ENCODE data around the gene RIT2.

DNA sequence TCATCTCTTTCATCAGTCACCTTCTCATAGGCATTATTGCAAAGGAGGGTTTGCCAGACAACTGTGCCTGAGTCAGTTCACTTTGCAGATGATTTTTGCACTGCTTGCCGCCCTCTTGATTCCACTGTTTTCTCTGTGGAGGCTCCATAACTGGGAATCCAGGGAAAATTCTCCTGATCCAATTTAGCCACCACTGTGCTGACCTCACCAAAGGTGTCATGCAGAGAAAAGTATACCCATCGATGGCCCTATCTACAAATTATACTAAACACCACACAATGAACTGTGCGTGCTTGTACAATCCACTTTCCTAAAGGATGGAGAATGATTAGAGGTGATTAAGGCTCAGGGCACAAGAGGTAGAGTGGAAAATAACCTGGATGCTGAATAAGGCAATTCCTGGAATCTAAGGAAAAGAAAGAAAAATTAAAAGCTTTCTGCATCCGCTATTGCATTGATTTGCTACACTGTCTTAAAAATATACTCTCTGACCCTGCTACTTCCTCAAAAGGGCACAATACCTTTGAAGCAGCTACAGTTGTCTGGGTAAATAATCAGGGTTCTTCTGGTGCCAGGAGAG, 409.4 kb downstream of the RIT2 start:
- TF ChIP-seq, protein P1, sequence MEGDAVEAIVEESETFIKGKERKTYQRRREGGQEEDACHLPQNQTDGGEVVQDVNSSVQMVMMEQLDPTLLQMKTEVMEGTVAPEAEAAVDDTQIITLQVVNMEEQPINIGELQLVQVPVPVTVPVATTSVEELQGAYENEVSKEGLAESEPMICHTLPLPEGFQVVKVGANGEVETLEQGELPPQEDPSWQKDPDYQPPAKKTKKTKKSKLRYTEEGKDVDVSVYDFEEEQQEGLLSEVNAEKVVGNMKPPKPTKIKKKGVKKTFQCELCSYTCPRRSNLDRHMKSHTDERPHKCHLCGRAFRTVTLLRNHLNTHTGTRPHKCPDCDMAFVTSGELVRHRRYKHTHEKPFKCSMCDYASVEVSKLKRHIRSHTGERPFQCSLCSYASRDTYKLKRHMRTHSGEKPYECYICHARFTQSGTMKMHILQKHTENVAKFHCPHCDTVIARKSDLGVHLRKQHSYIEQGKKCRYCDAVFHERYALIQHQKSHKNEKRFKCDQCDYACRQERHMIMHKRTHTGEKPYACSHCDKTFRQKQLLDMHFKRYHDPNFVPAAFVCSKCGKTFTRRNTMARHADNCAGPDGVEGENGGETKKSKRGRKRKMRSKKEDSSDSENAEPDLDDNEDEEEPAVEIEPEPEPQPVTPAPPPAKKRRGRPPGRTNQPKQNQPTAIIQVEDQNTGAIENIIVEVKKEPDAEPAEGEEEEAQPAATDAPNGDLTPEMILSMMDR (IDR thresholded peaks at IDR 0.05 in 4 of 5, conservative IDR thresholded peaks at IDR 0.05 in 1 of 5), result no peak
- TF ChIP-seq POLR2A (IDR thresholded peaks at IDR 0.05), result no peak
